Measurements from ENCODE around the gene SMIM10L2A. TPM values are rescaled to one million over a fixed set of nuclear protein-coding genes. Genes with fewer than 3 reads are reported as not detected.
"Not testable (repeated sequence)": the region's sequence is repeated elsewhere in the genome, so short reads cannot be mapped to it uniquely, and the experiment has no call there.

Gene SMIM10L2A
- total RNA-seq, 2 experiments from 2014 or later: 0.22 to 0.23 TPM

- Mint-ChIP-seq H3K4me3 (no peak overlapping the region), H3K4me1 (ENCODE audit: low read depth) (peaks cover 20% of the 10 kb centered on the region), H3K36me3 (ENCODE audit: low read depth) (no peaks in the 10 kb centered on the region), H3K9me3 (no peaks in the 10 kb centered on the region), H3K27ac (peak overlapping the region; percentile 75), H3K27me3 (no peaks in the 10 kb centered on the region)
- TF ChIP-seq CTCF (IDR thresholded peaks at IDR 0.05): no peak
- ChIA-PET POLR2A (no interaction called here), CTCF (no interaction called here)
- DNase-seq (no peak), ATAC-seq (no peak)
- intact Hi-C loops (cut with micrococcal nuclease): no loop called here
Observed at GRCh38 chrX:135403374-135403773, 18.4 kb upstream of the SMIM10L2A start.

- peaks cover 28% of the 10 kb centered on the region for H3K4me1 Mint-ChIP-seq (ENCODE audit: low read depth)
- ATAC-seq, POLR2A ChIA-PET: not testable (repeated sequence)
Observed at GRCh38 chrX:135406428-135406827, 15.3 kb upstream of the SMIM10L2A start.

GRCh38 chrX:135408794-135409193, 12.9 kb upstream of the SMIM10L2A start:
- no peak for TF ChIP-seq CTCF (IDR thresholded peaks at IDR 0.05)
- Mint-ChIP-seq H3K4me3 (no peak overlapping the region), H3K27me3 (no peaks in the 10 kb centered on the region), H3K36me3 (ENCODE audit: low read depth) (no peaks in the 10 kb centered on the region), H3K4me1 (ENCODE audit: low read depth) (peaks cover 11% of the 10 kb centered on the region), H3K27ac (no peak overlapping the region), H3K9me3 (peaks cover 3% of the 10 kb centered on the region)
- intact Hi-C loops (cut with micrococcal nuclease): no loop called here
- ChIA-PET CTCF (no interaction called here), POLR2A (no interaction called here)
- DNase-seq (no peak), ATAC-seq (no peak)

More at GRCh38 chrX:135406428-135406827, 15.3 kb upstream of the SMIM10L2A start:
- H3K4me3 Mint-ChIP-seq; CTCF ChIA-PET; intact Hi-C loops (cut with micrococcal nuclease); H3K27me3 Mint-ChIP-seq; H3K27ac Mint-ChIP-seq; H3K9me3 Mint-ChIP-seq; H3K36me3 Mint-ChIP-seq (ENCODE audit: low read depth); DNase-seq: not testable (repeated sequence)

GRCh38 chrX:135410861-135411627, 10.7 kb upstream of the SMIM10L2A start:
- Mint-ChIP-seq H3K4me1 (ENCODE audit: low read depth) (peaks cover 11% of the 10 kb centered on the region), H3K27ac (no peak overlapping the region), H3K9me3 (peaks cover 3% of the 10 kb centered on the region), H3K4me3 (no peak overlapping the region), H3K27me3 (no peaks in the 10 kb centered on the region), H3K36me3 (ENCODE audit: low read depth) (no peaks in the 10 kb centered on the region)
- ATAC-seq (no peak), DNase-seq (no peak)
- intact Hi-C loops (cut with micrococcal nuclease): no loop called here
- POLR2A ChIA-PET: no interaction called here
- CTCF ChIA-PET: no interaction called here
- no peak for TF ChIP-seq CTCF (IDR thresholded peaks at IDR 0.05)

- no peaks in the 10 kb centered on the region for H3K36me3 Mint-ChIP-seq (ENCODE audit: low read depth)
- POLR2A ChIA-PET: no interaction called here
Observed at GRCh38 chrX:135411893-135412292, 9.9 kb upstream of the SMIM10L2A start.

More at GRCh38 chrX:135411893-135412292, 9.9 kb upstream of the SMIM10L2A start:
- TF ChIP-seq CTCF (IDR thresholded peaks at IDR 0.05): no peak
- ATAC-seq (no peak), DNase-seq (no peak)
- Mint-ChIP-seq H3K27me3 (no peaks in the 10 kb centered on the region), H3K4me3 (no peak overlapping the region), H3K27ac (no peak overlapping the region), H3K9me3 (peaks cover 3% of the 10 kb centered on the region), H3K4me1 (ENCODE audit: low read depth) (peaks cover 11% of the 10 kb centered on the region)
- CTCF ChIA-PET: no interaction called here
- intact Hi-C loops (cut with micrococcal nuclease): no loop called here
